DND-41 (cell line): ENCODE results near the gene AKR1B1.

Source experiments
- ATAC-seq: fragments of 200-7000 bp; cut with Tn5 transposase; 3 replicates; pipeline ENCODE4 v1.9.1; 2021; ENCODE audit warnings: low read depth; ENCODE audit not compliant: insufficient read depth
- DNase-seq: peaks from one replicate; pipeline ENCODE4 v3.0.0-alpha.2; 2020
- H2AFZ ChIP-seq: 2 replicates; pipeline ENCODE4 v1.6.0; 2012; ENCODE audit warnings: low read depth, low read length
- H3K27ac ChIP-seq: 2 replicates; pipeline ENCODE4 v1.5.1; 2012; ENCODE audit warnings: low read length, inconsistent platforms
- H3K27me3 ChIP-seq: fragments of 200-600 bp; sonication (generic); 2 replicates; pipeline ENCODE4 v1.6.0; 2012; ENCODE audit warnings: low read length, mild to moderate bottlenecking, inconsistent platforms; ENCODE audit not compliant: insufficient read depth, poor library complexity
- H3K36me3 ChIP-seq: 2 replicates; pipeline ENCODE4 v1.5.1; 2012; ENCODE audit warnings: low read length, inconsistent platforms; ENCODE audit not compliant: insufficient read depth
- H3K4me1 ChIP-seq: 2 replicates; pipeline ENCODE4 v1.5.1; 2012; ENCODE audit warnings: mild to moderate bottlenecking, low read length; ENCODE audit not compliant: insufficient read depth
- H3K4me2 ChIP-seq: 2 replicates; pipeline ENCODE4 v1.6.0; 2012; ENCODE audit warnings: mild to moderate bottlenecking, moderate library complexity, low read length, inconsistent platforms; ENCODE audit not compliant: insufficient read depth
- H3K4me3 ChIP-seq, 2 experiments: fragments of 200-600 bp in 1 of 2; shearing (Covaris generic) in 1 of 2; 2 replicates each; pipeline ENCODE4 v1.5.1; 2012 to 2016; ENCODE audit warnings: inconsistent platforms in 2 of 2, low read length in 2 of 2, mild to moderate bottlenecking in 2 of 2, low read depth in 1 of 2, moderate library complexity in 1 of 2
- H3K79me2 ChIP-seq: 2 replicates; pipeline ENCODE4 v1.6.0; 2012; ENCODE audit warnings: low read length, inconsistent platforms; ENCODE audit not compliant: insufficient read depth
- H3K9ac ChIP-seq: 2 replicates; pipeline ENCODE4 v1.6.0; 2012; ENCODE audit warnings: low read depth, mild to moderate bottlenecking, inconsistent platforms, low read length, moderate library complexity
- H3K9me3 ChIP-seq: 2 replicates; pipeline ENCODE4 v1.5.1; 2012; ENCODE audit warnings: low read length, moderate library complexity, mild to moderate bottlenecking, inconsistent platforms; ENCODE audit not compliant: insufficient read depth, severe bottlenecking
- H4K20me1 ChIP-seq: 2 replicates; pipeline ENCODE4 v1.6.0; 2012; ENCODE audit warnings: low read length; ENCODE audit not compliant: insufficient read depth
- EZH2 ChIP-seq: IDR thresholded peaks from 3 replicates; pipeline ENCODE4 v1.6.1; 2012; ENCODE audit warnings: borderline replicate concordance, low read depth, mild to moderate bottlenecking, moderate library complexity, low read length, inconsistent platforms; ENCODE audit not compliant: severe bottlenecking
- TF ChIP-seq, protein P1 (sequence below): IDR thresholded peaks from 2 replicates; pipeline ENCODE4 v1.5.1; 2012; ENCODE audit warnings: borderline replicate concordance, low read length, moderate library complexity, mild to moderate bottlenecking; ENCODE audit not compliant: poor library complexity, severe bottlenecking; ENCODE audit errors: extremely low read depth

AKR1B1 gene

DNA sequence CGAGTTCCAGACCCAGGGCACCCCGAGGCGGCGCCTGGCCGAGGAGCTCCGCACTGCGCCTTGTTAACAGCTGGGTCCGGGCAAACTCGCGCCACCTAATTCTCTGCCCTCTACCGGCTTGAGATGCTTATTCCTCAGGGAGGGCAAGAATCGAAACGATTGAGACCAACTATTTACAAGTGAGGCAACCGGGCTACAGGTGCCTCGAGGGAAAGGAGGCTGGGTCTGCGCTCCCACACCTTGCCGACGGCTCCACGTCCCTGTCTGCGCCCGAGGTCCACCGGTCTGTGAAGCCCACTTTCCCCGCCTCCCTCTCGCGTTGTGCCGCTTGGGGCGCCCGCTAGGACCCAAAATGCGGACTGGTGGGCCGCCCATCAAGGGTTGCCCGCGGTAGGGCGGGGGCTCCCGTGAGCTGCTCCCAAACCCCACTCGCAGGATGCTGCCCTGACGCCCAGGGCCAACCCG, 527 bp downstream of the AKR1B1 start:
- Histone ChIP-seq H4K20me1 (peaks cover 8% of the 10 kb centered on the region; the same call in 1 of the 2 replicates), H3K9ac (peak overlapping the region; percentile 73), H3K27ac (peak overlapping the region; percentile 64), H2AFZ (peak overlapping the region; percentile 87), H3K9me3 (peaks cover 4% of the 10 kb centered on the region), H3K27me3 (no peaks in the 10 kb centered on the region), H3K4me3 (peak overlapping the region; percentile 64 to 85), H3K4me2 (peak overlapping the region; percentile 92), H3K36me3 (peaks cover 12% of the 10 kb centered on the region; the same call in 1 of the 2 replicates), H3K79me2 (peaks cover 29% of the 10 kb centered on the region), H3K4me1 (peaks cover 43% of the 10 kb centered on the region)
- DNase-seq: peak; percentile 58
- TF ChIP-seq, protein P1, sequence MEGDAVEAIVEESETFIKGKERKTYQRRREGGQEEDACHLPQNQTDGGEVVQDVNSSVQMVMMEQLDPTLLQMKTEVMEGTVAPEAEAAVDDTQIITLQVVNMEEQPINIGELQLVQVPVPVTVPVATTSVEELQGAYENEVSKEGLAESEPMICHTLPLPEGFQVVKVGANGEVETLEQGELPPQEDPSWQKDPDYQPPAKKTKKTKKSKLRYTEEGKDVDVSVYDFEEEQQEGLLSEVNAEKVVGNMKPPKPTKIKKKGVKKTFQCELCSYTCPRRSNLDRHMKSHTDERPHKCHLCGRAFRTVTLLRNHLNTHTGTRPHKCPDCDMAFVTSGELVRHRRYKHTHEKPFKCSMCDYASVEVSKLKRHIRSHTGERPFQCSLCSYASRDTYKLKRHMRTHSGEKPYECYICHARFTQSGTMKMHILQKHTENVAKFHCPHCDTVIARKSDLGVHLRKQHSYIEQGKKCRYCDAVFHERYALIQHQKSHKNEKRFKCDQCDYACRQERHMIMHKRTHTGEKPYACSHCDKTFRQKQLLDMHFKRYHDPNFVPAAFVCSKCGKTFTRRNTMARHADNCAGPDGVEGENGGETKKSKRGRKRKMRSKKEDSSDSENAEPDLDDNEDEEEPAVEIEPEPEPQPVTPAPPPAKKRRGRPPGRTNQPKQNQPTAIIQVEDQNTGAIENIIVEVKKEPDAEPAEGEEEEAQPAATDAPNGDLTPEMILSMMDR: peak; percentile 50
- TF ChIP-seq EZH2: no peak
- peak; percentile 66 for ATAC-seq

DNA sequence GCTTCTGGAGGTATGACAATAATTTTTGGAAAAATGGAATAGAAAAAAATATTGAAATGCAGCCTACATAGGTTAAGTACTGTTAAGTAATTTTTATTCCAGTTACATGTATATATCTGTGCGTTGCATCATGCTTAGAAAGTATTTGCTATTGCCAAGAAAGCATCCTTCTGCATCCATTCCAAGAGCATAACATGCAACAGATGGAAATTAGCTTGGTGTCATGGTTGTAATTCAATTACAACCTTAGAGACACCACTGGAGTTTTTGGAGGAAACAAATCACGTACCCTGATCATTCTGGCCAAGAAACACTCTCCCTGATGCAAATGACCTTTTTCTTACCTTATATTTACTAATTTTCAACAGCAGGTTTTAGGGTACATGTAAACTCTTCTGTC, 1.7 kb downstream of the AKR1B1 start:
- Histone ChIP-seq H4K20me1 (peaks cover 15% of the 10 kb centered on the region; the same call in 1 of the 2 replicates), H2AFZ (no peak overlapping the region), H3K9ac (peak overlapping the region; percentile 73; the same call in 1 of the 2 replicates), H3K36me3 (peaks cover 12% of the 10 kb centered on the region; the same call in 1 of the 2 replicates), H3K27me3 (no peaks in the 10 kb centered on the region), H3K4me1 (peaks cover 43% of the 10 kb centered on the region), H3K4me3 (peak overlapping the region in 1 of 2 experiments; percentile 85; a peak in 1 of 4 replicates), H3K4me2 (peak overlapping the region; percentile 92), H3K9me3 (no peaks in the 10 kb centered on the region), H3K79me2 (peaks cover 41% of the 10 kb centered on the region), H3K27ac (no peak overlapping the region)
- no peak for DNase-seq
- no peak for ATAC-seq
- TF ChIP-seq EZH2: no peak
- TF ChIP-seq, protein P1: no peak

DNA sequence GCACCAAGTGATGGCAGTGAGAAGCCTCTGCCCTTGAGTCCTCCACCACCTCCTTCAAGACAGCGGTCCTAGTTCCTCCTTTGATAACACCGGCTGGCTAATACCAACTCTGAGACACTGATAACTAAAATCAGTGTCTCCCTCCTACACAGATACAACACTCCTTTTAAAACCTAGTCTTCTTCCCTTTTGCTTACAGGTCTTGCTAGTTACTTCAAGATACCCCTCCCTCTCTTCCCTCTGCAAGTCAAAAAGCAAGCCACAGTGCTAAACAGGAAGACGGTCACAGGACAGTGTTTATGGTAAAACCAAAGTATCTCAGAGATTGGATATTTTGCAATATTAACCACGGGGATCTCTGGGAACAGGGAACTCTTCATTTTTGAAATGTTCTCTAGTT, 4.6 kb downstream of the AKR1B1 start:
- Histone ChIP-seq H3K79me2 (peaks cover 41% of the 10 kb centered on the region), H3K9ac (no peak overlapping the region), H3K9me3 (no peaks in the 10 kb centered on the region), H4K20me1 (peaks cover 23% of the 10 kb centered on the region), H3K4me2 (peak overlapping the region; percentile 37; the same call in 1 of the 2 replicates), H3K4me1 (peaks cover 37% of the 10 kb centered on the region), H2AFZ (no peak overlapping the region), H3K27ac (no peak overlapping the region; the same call in 1 of the 2 replicates), H3K27me3 (no peaks in the 10 kb centered on the region), H3K4me3 (no peak overlapping the region), H3K36me3 (peaks cover 38% of the 10 kb centered on the region)
- ATAC-seq (no peak), DNase-seq (no peak)
- TF ChIP-seq, protein P1: no peak
- no peak for TF ChIP-seq EZH2

DNA sequence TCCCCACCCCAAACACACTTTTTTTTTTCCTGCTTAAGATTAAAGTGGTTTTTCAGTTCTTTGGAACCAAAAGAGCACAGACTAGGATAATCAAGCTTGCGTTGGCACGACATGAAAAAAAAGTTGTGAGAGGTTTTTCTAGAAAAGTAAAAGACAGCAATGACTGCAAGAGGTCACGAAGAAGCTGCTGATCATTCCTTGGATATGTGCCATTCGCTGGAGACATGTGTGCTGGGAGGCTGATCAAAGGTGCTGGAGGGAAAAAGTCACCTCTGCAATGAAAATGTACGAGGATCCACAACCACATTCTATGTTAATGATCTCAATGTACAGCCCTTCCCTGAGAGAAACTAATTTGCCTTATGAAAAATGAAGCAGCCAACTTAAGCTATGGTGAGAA, 5.4 kb downstream of the AKR1B1 start:
- Histone ChIP-seq H3K9ac (no peak overlapping the region), H3K9me3 (no peaks in the 10 kb centered on the region), H4K20me1 (peaks cover 23% of the 10 kb centered on the region), H3K4me1 (peaks cover 34% of the 10 kb centered on the region), H3K4me3 (no peak overlapping the region), H3K4me2 (no peak overlapping the region), H2AFZ (no peak overlapping the region), H3K36me3 (peaks cover 41% of the 10 kb centered on the region), H3K27ac (no peak overlapping the region), H3K27me3 (no peaks in the 10 kb centered on the region), H3K79me2 (peaks cover 38% of the 10 kb centered on the region)
- DNase-seq (no peak), ATAC-seq (no peak)
- TF ChIP-seq, protein P1: no peak
